ENCODE results near the gene MAP3K2.

DNA sequence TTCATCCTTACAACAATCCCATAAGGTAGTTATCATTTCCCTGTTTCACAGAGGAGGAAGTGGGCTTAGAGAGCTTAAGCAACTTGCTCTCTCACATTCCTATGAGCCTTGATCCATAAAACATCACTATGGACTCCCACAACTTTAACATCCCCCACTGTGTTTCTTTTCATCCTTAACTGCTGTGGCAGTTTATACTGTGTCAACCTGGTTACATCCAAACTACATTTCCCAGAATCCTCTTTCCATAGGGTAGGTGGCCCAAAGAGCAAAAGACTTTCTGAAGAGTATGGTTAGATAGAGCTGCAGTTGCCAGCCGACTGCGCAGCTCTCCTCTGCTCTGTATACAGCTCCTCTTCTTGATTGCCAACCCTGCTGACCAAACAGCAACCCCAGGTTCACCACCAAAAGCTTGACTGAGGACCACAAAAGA, 22.5 kb downstream of the MAP3K2 start:
- TF ChIP-seq TARDBP (IDR thresholded peaks at IDR 0.05): no peak
- no peak for TF ChIP-seq SUZ12 (IDR thresholded peaks at IDR 0.05)
- TF ChIP-seq, protein P1, sequence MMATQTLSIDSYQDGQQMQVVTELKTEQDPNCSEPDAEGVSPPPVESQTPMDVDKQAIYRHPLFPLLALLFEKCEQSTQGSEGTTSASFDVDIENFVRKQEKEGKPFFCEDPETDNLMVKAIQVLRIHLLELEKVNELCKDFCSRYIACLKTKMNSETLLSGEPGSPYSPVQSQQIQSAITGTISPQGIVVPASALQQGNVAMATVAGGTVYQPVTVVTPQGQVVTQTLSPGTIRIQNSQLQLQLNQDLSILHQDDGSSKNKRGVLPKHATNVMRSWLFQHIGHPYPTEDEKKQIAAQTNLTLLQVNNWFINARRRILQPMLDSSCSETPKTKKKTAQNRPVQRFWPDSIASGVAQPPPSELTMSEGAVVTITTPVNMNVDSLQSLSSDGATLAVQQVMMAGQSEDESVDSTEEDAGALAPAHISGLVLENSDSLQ (IDR thresholded peaks at IDR 0.05): no peak
- no peak for TF ChIP-seq FOXK2 (IDR thresholded peaks at IDR 0.05)
- TF ChIP-seq ELF4 (IDR thresholded peaks at IDR 0.05): no peak
- TF ChIP-seq ZNF384 (IDR thresholded peaks at IDR 0.05): no peak
- no peak for TF ChIP-seq SP1 (IDR thresholded peaks at IDR 0.05)
- TF ChIP-seq CTBP1 (IDR thresholded peaks at IDR 0.05; ENCODE audit: borderline replicate concordance): no peak
- TF ChIP-seq HDGF (IDR thresholded peaks at IDR 0.05; ENCODE audit: borderline replicate concordance): no peak
- no peak for TF ChIP-seq BHLHE40 (IDR thresholded peaks at IDR 0.05; ENCODE audit: borderline replicate concordance)
- no peak for TF ChIP-seq FOXM1 (IDR thresholded peaks at IDR 0.05; ENCODE audit: borderline replicate concordance)
- no peak for TF ChIP-seq FOXA1 (IDR thresholded peaks at IDR 0.05)

Measured in HEK293T (cell line).